D721Med (cell line): ENCODE data around the gene SPOCK1.
A peak's percentile ranks its signal among the peaks of the same experiment; 100 is the strongest.

Source experiments
- DNase-seq: peaks from one replicate; pipeline ENCODE4 v3.0.0; 2011; ENCODE audit warnings: low spot score; ENCODE audit not compliant: insufficient read length
- FAIRE-seq: peaks from 2 replicates; lab custom pipeline; 2011; peaks lifted over from hg19 to GRCh38; lab: Jason Lieb, UNC
- CTCF ChIP-seq: IDR thresholded peaks from 2 replicates; pipeline ENCODE4 v1.5.1; 2012; ENCODE audit warnings: mild to moderate bottlenecking, control low read depth; ENCODE audit not compliant: insufficient read depth; ENCODE audit errors: missing control alignments

Gene SPOCK1

DNA sequence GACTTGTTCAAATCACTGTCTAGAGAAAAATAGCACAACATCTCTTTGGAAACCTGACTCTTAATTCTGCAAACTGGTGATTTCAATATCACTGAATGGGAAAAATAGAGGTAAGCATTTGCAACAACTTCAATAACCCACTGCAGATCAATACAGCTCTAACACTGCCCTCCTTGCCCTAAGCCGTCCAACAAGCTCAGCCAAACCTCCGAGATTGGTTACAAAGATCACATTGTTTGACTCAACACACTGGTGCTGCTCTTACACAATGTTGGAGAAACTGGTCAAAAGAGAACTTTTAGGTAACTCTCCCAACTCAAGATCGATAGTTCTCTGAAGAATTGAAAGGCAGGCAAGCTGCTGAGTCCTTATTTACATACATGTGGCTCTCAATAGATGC lies 150.4 kb downstream of the SPOCK1 start:
- no peak for DNase-seq
- FAIRE-seq, result no peak
- TF ChIP-seq CTCF, result no peak

DNA sequence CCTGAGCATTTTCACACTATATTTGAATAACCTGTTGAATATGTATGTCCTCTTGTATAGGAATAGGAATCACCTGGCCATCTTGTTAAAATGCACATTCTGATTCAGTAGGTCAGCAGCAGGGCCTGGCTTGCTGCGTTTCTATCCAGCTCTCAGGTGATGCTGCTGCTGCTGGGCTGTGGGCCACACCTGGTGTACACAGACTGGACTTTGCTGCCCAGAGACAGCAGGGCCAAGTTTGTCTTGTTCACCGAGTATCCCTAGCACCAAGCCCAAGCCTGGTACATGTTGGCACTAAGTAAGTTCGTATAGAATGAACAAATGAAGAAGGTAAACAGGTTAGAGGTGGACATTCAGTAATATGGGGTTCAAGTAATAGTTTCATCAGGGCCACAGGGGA lies 151.3 kb downstream of the SPOCK1 start:
- FAIRE-seq, result no peak
- no peak for TF ChIP-seq CTCF
- DNase-seq, result no peak

DNA sequence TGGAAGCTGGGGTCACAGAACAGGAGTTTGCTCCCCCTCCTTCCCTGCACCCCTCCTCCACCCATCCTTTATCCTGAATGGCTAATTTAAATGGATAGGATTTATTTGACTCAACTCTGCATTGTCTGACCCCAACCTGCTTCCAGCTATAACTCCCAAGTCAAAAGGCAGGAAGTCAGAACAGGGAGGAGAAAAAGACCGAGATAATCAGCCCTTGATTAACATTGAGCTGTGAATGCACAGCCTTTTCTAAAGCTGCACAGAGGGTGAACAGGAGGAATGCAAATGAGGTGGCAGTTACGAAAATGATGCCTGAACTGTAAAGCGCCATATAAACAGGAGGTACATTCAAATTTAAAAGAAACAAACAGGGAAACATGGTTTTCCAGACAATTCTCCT lies 152.8 kb downstream of the SPOCK1 start:
- no peak for TF ChIP-seq CTCF
- DNase-seq (no peak), FAIRE-seq (no peak)

DNA sequence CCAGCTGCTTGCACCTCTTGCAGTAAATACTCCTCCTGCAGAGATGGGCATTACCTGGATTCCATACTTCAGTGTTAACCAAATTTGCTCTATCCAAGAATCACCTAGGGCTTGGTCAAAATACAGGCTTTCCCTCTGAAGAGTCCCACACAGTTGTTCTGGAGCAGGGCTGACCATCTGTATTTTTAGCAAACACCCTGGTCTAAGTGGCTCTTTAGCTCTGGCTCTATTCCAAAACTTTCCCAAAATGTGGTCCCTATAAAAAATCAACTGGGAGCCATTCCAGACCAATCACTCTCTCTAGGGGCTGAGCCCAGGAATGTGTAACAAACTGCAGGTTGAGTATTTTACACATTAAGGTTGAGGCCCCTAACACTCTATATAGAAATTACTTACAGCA lies 153.7 kb downstream of the SPOCK1 start:
- no peak for DNase-seq
- TF ChIP-seq CTCF, result no peak
- no peak for FAIRE-seq

DNA sequence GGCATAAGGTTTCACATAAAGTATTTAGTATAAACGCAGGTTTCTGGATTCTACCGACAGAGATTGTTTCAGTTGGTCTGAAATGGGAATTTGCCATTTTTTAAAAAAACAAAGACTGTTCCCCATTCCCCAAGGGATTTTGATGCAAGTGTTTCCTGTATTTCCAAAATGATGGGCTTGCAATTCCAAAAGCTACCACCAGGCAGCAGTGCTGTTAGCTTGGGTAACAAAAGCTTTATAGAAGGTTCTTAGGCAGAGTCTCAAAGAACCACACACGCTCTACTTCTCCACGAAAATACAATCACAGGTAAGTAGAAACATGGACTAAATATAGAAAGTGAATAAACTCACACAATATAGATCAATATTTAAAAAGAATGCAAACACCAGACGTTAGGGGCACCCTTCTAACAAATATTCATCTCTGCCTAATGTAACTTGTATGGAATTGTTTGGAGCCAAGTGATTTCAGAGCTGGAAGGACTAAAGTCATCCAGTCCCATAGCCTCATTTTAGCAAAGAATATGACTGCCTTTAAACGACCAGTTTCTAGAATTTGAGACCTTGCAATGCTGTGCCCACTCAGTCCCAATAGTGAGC lies 154.3 kb downstream of the SPOCK1 start:
- peak; percentile 11 for FAIRE-seq
- TF ChIP-seq CTCF, result peak; percentile 84
- no peak for DNase-seq

DNA sequence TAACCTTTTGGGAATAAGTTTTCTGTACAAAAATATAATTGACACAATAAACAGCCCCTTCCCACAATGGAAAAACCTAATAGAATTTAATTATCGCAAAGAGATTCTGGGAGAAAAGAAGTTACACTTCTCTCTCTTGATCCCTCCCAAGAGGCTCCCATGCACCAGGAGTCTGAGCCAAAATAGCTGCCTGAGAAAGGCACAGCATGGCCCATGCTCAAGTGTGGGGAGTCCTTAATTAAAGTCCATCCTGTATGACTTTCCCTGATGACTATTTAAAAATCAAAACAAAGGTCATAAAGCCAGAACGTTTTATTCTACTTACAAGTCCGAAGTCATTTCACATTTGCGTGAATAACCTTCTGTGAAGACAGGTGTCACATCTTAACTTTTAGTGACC lies 155.1 kb downstream of the SPOCK1 start:
- DNase-seq (no peak), FAIRE-seq (no peak)
- no peak for TF ChIP-seq CTCF

GRCh38 chr5:137342764-137343163 lies 156.4 kb downstream of the SPOCK1 start:
- DNase-seq, result no peak
- no peak for FAIRE-seq
- TF ChIP-seq CTCF, result no peak
